Liver (tissue), 9 donors: Measurements from ENCODE around the gene ATP11B. TPM values are rescaled to one million over a fixed set of nuclear protein-coding genes. Genes with fewer than 3 reads are reported as not detected.

Source experiments
- DNase-seq: peaks from one replicate; pipeline ENCODE4 v3.0.0-alpha.2; 2017; ENCODE audit warnings: low spot score
- H3K27ac ChIP-seq, 2 donors: one replicate each; pipeline ENCODE4 v1.7.0; 2013; ENCODE audit warnings: inconsistent platforms in 2 of 2, low read length in 2 of 2, control low read depth in 1 of 2, low read depth in 1 of 2, mild to moderate bottlenecking in 1 of 2
- H3K27me3 ChIP-seq, 4 donors: one replicate each; pipeline versions ENCODE4 v1.6.1 to v1.7.0; 2013; ENCODE audit warnings: low read length in 3 of 4, inconsistent platforms in 1 of 4, mild to moderate bottlenecking in 1 of 4, moderate library complexity in 1 of 4; ENCODE audit not compliant: control insufficient read depth in 4 of 4, insufficient read depth in 4 of 4
- H3K36me3 ChIP-seq, 4 donors: one replicate each; pipeline versions ENCODE4 v1.6.1 to v1.7.0; 2013; ENCODE audit warnings: low read length in 3 of 4, mild to moderate bottlenecking in 3 of 4, low read depth in 1 of 4, moderate library complexity in 1 of 4; ENCODE audit not compliant: control insufficient read depth in 4 of 4, insufficient read depth in 3 of 4
- H3K4me1 ChIP-seq, 4 donors: one replicate each; pipeline versions ENCODE4 v1.6.1 to v1.7.0; 2013; ENCODE audit warnings: low read length in 3 of 4, mild to moderate bottlenecking in 3 of 4, moderate library complexity in 1 of 4; ENCODE audit not compliant: control insufficient read depth in 4 of 4, insufficient read depth in 4 of 4
- H3K4me3 ChIP-seq, 3 donors: one replicate each; pipeline versions ENCODE4 v1.6.1 to v1.7.0; 2013; ENCODE audit warnings: low read length in 3 of 3, control low read depth in 1 of 3, low read depth in 1 of 3, mild to moderate bottlenecking in 1 of 3
- H3K9ac ChIP-seq, 2 donors: one replicate each; pipeline ENCODE4 v1.7.0; 2013; ENCODE audit warnings: low read length in 2 of 2, mild to moderate bottlenecking in 2 of 2, moderate library complexity in 2 of 2, control low read depth in 1 of 2, low read depth in 1 of 2
- H3K9me3 ChIP-seq, 4 donors: one replicate each; pipeline versions ENCODE4 v1.6.1 to v1.7.0; 2013; ENCODE audit warnings: low read length in 3 of 4; ENCODE audit not compliant: control insufficient read depth in 4 of 4
- CTCF ChIP-seq: fragments of 150-350 bp; IDR thresholded peaks from 2 replicates; pipeline ENCODE4 v1.5.1; 2017; ENCODE audit warnings: improper control_type of control experiment, low read depth, low read length; ENCODE audit not compliant: missing input control
- FOXA1 ChIP-seq: IDR thresholded peaks from 2 replicates; pipeline ENCODE4 v1.6.1; 2016; ENCODE audit warnings: antibody characterized with exemption
- FOXA2 ChIP-seq: IDR thresholded peaks from 2 replicates; pipeline ENCODE4 v1.6.1; 2016; ENCODE audit warnings: antibody characterized with exemption
- GABPA ChIP-seq, 2 donors: IDR thresholded peaks in 1 of 2; conservative IDR thresholded peaks in 1 of 2; 2 replicates each; pipeline ENCODE4 v1.6.1; 2016; ENCODE audit warnings: antibody characterized with exemption in 2 of 2, mild to moderate bottlenecking in 1 of 2, moderate library complexity in 1 of 2
- HNF4A ChIP-seq, 2 donors: conservative IDR thresholded peaks; 2 replicates each; pipeline ENCODE4 v1.6.1; 2016; ENCODE audit warnings: antibody characterized with exemption in 2 of 2, mild to moderate bottlenecking in 2 of 2
- HNF4G ChIP-seq: IDR thresholded peaks from 2 replicates; pipeline ENCODE4 v1.6.1; 2016; ENCODE audit warnings: antibody characterized with exemption
- JUND ChIP-seq, 2 donors: IDR thresholded peaks; 2 replicates each; pipeline ENCODE4 v1.6.1; 2016; ENCODE audit warnings: antibody characterized with exemption in 2 of 2
- REST ChIP-seq: IDR thresholded peaks from 2 replicates; pipeline ENCODE4 v1.6.1; 2016; ENCODE audit warnings: antibody characterized with exemption, mild to moderate bottlenecking
- RXRA ChIP-seq, 2 donors: IDR thresholded peaks; 2 replicates each; pipeline ENCODE4 v1.6.1; 2017 to 2018; ENCODE audit warnings: antibody characterized with exemption in 2 of 2, mild to moderate bottlenecking in 1 of 2
- SP1 ChIP-seq: IDR thresholded peaks from 2 replicates; pipeline ENCODE4 v1.6.1; 2018; ENCODE audit warnings: antibody characterized with exemption, mild to moderate bottlenecking
- TAF1 ChIP-seq: conservative IDR thresholded peaks from 2 replicates; pipeline ENCODE4 v1.6.1; 2016; ENCODE audit warnings: antibody characterized with exemption, mild to moderate bottlenecking
- YY1 ChIP-seq: IDR thresholded peaks from 2 replicates; pipeline ENCODE4 v1.6.1; 2016; ENCODE audit warnings: antibody characterized with exemption, mild to moderate bottlenecking
- WGBS: extraction: QIAGEN DNeasy Blood & Tissue Kit; methylation state at CpG from one replicate; pipeline ENCODE4 v1.1.7; 2013; 5-methylcytosine and 5-hydroxymethylcytosine counted together
- polyA plus RNA-seq, 2 donors: library from polyadenylated mRNA; stranded (reverse) in 1 of 2; unstranded in 1 of 2; fragments of 200-250 nt in 1 of 2; fragments of >200 nt in 1 of 2; fragmentation: Nextera tagmentation in 1 of 2; extraction: Ambion mirVana in 1 of 2; gene quantifications; one replicate each; pipeline versions ENCODE4 v1.2.1 to v1.2.3, GENCODE V29; 2013 to 2015
- total RNA-seq, 2 donors: library from RNA; depleted of rRNA; stranded (reverse); fragments of >200 nt; gene quantifications; one replicate each; pipeline ENCODE4 v1.2.3, GENCODE V29; 2014
- TF ChIP-seq, protein P1 (sequence below): IDR thresholded peaks from 2 replicates; pipeline ENCODE4 v1.6.1; 2016; ENCODE audit warnings: antibody characterized with exemption
- TF ChIP-seq, protein P2 (sequence below): IDR thresholded peaks from 2 replicates; pipeline ENCODE4 v1.6.1; 2016; ENCODE audit warnings: antibody characterized with exemption
- TF ChIP-seq, protein P3 (sequence below): IDR thresholded peaks from 2 replicates; pipeline ENCODE4 v1.6.1; 2016; ENCODE audit warnings: antibody characterized with exemption
- donor health status: healthy.
- donor health status: healthy.
- donor health status: healthy.
- donor health status: healthy.
- donor health status: healthy.

ATP11B gene
- total and polyA plus RNA-seq, 4 donors, result 5.9 to 49.6 (median 19.0) TPM

GRCh38 chr3:182879031-182879611 is 85.8 kb downstream of the ATP11B start:
- Histone ChIP-seq H3K27me3 (no peaks in the 10 kb centered on the region), H3K4me3 (no peak overlapping the region), H3K4me1 (no peaks in the 10 kb centered on the region), H3K27ac (no peak overlapping the region), H3K9ac (no peak overlapping the region), H3K36me3 (peaks cover 0 to 22% (median 12%) of the 10 kb centered on the region in 4 donors), H3K9me3 (no peaks in the 10 kb centered on the region)
- TF ChIP-seq FOXA1 (no peak), JUND (IDR thresholded peaks at IDR 0.05) (no peak), HNF4G (no peak), GABPA (IDR thresholded peaks at IDR 0.05 in 1 of 2, conservative IDR thresholded peaks at IDR 0.05 in 1 of 2) (no peak), TAF1 (no peak)
- TF ChIP-seq, protein P1, sequence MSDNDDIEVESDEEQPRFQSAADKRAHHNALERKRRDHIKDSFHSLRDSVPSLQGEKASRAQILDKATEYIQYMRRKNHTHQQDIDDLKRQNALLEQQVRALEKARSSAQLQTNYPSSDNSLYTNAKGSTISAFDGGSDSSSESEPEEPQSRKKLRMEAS, result no peak
- WGBS, result 98% methylated on average over 1 of the region's 1 CpG
- DNase-seq, result no peak

DNA sequence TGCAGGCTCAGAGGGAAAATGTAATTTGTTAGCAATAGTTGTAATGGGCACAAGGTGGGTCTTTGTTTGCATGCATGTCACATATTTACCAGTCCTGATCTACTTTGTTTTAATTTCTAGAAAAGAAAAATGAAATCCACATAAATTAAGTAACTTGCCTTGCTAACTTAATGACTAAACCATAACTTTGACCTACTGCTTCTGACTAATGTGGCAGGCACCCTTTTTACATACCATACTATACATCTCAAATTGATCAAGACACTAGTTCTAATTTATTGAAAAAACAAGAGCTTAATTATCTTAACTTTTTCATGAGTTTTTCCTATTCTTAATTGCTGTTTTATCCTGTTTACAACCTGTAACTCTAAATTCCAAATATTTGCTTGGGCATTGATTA is 93.2 kb downstream of the ATP11B start:
- DNase-seq, result no peak
- TF ChIP-seq, protein P1, result no peak
- TF ChIP-seq REST, result no peak
- no peak for TF ChIP-seq SP1
- no peak for TF ChIP-seq YY1
- TF ChIP-seq FOXA1, result no peak
- TF ChIP-seq FOXA2, result no peak
- no peak for TF ChIP-seq JUND (IDR thresholded peaks at IDR 0.05)
- no peak overlapping the region for H3K4me3 ChIP-seq
- peaks cover 0 to 30% (median 29%) of the 10 kb centered on the region in 4 donors for H3K4me1 ChIP-seq
- H3K27me3 ChIP-seq, result no peaks in the 10 kb centered on the region
- peaks cover 0 to 6% (median 0%) of the 10 kb centered on the region in 4 donors for H3K36me3 ChIP-seq
- no peak overlapping the region for H3K27ac ChIP-seq
- no peaks in the 10 kb centered on the region for H3K9me3 ChIP-seq
- peak overlapping the region in 1 of 2 donors; percentile 7 for H3K9ac ChIP-seq

GRCh38 chr3:182889948-182890629 is 96.8 kb downstream of the ATP11B start:
- peak overlapping the region; percentile 56 to 76 for H3K27ac ChIP-seq
- TF ChIP-seq JUND (IDR thresholded peaks at IDR 0.05) (peak; percentile 83 to 93), FOXA1 (peak; percentile 90), HNF4G (peak; percentile 38), GABPA (IDR thresholded peaks at IDR 0.05 in 1 of 2, conservative IDR thresholded peaks at IDR 0.05 in 1 of 2) (peak; percentile 30 to 47), RXRA (IDR thresholded peaks at IDR 0.05) (peak; percentile 70 to 88), TAF1 (peak; percentile 62), HNF4A (conservative IDR thresholded peaks at IDR 0.05) (peak; percentile 87 to 88), SP1 (peak; percentile 87), FOXA2 (peak; percentile 97), CTCF (no peak)
- TF ChIP-seq, protein P2, sequence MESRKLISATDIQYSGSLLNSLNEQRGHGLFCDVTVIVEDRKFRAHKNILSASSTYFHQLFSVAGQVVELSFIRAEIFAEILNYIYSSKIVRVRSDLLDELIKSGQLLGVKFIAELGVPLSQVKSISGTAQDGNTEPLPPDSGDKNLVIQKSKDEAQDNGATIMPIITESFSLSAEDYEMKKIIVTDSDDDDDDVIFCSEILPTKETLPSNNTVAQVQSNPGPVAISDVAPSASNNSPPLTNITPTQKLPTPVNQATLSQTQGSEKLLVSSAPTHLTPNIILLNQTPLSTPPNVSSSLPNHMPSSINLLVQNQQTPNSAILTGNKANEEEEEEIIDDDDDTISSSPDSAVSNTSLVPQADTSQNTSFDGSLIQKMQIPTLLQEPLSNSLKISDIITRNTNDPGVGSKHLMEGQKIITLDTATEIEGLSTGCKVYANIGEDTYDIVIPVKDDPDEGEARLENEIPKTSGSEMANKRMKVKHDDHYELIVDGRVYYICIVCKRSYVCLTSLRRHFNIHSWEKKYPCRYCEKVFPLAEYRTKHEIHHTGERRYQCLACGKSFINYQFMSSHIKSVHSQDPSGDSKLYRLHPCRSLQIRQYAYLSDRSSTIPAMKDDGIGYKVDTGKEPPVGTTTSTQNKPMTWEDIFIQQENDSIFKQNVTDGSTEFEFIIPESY, result peak; percentile 87
- TF ChIP-seq, protein P3, sequence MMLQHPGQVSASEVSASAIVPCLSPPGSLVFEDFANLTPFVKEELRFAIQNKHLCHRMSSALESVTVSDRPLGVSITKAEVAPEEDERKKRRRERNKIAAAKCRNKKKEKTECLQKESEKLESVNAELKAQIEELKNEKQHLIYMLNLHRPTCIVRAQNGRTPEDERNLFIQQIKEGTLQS, result peak; percentile 85
- TF ChIP-seq, protein P1, result peak; percentile 96

More at GRCh38 chr3:182889948-182890629, 96.8 kb downstream of the ATP11B start:
- H3K36me3 ChIP-seq, result peaks cover 0 to 12% (median 1%) of the 10 kb centered on the region in 4 donors
- no peaks in the 10 kb centered on the region for H3K27me3 ChIP-seq
- H3K9ac ChIP-seq, result no peak overlapping the region
- H3K4me3 ChIP-seq, result no peak overlapping the region
- no peak for DNase-seq
- peaks cover 0 to 30% (median 29%) of the 10 kb centered on the region in 4 donors for H3K4me1 ChIP-seq
- 55% methylated on average over 3 of the region's 3 CpGs for WGBS
- no peaks in the 10 kb centered on the region for H3K9me3 ChIP-seq
